HL-60 (cell line): ENCODE results near the gene GPR153.

Source experiments
- GABPA ChIP-seq: IDR thresholded peaks from 2 replicates; pipeline ENCODE4 v1.6.1; 2012; ENCODE audit warnings: low read depth
- POLR2AphosphoS5 ChIP-seq: IDR thresholded peaks from 2 replicates; pipeline ENCODE4 v1.6.1; 2012; ENCODE audit warnings: low read depth
- TF ChIP-seq, protein P1 (sequence below): IDR thresholded peaks from one replicate; pipeline ENCODE4 v1.5.1; 2011; ENCODE audit warnings: low read length, control low read depth, inconsistent platforms; ENCODE audit not compliant: insufficient read depth

DNA sequence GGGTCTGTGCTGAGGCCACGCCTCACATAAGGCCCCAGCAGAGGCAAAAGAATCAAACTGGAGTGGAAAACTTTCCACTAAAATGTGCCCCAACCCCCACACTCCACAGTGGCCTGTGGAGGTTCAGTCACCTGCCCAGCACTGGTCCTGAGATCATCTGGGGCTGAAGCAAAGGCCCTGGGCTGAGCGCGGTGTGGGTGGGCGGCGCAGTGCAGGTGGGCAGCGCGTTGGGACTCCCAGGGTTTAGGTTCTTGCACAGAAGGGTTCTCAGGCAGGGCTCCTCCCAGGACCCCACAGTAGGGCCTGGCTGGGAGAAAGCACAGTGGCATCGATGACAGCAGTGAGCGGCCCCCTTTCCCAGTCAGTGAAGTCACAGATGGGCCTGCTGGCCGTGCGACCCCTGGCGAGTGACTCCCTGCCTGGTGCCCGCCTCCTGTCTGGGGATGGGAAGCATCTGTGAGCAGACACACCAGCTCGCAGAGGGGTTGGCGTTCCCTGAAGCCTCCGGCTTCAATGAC, 13.8 kb upstream of the GPR153 start:
- TF ChIP-seq, protein P1, sequence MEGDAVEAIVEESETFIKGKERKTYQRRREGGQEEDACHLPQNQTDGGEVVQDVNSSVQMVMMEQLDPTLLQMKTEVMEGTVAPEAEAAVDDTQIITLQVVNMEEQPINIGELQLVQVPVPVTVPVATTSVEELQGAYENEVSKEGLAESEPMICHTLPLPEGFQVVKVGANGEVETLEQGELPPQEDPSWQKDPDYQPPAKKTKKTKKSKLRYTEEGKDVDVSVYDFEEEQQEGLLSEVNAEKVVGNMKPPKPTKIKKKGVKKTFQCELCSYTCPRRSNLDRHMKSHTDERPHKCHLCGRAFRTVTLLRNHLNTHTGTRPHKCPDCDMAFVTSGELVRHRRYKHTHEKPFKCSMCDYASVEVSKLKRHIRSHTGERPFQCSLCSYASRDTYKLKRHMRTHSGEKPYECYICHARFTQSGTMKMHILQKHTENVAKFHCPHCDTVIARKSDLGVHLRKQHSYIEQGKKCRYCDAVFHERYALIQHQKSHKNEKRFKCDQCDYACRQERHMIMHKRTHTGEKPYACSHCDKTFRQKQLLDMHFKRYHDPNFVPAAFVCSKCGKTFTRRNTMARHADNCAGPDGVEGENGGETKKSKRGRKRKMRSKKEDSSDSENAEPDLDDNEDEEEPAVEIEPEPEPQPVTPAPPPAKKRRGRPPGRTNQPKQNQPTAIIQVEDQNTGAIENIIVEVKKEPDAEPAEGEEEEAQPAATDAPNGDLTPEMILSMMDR = no peak
- TF ChIP-seq POLR2AphosphoS5 (no peak), GABPA (no peak)
